Activated CD8-positive, alpha-beta memory T cell treated with anti-CD3 and anti-CD28 coated beads, Interleukin-2, amount 50 U/mL, for 24 hours (primary cell): ENCODE results near the gene VPS37D.
"Not testable (repeated sequence)": the region's sequence is repeated elsewhere in the genome, so short reads cannot be mapped to it uniquely, and the experiment has no call there.

Experiments
- DNase-seq: peaks from one replicate; pipeline ENCODE4 v3.0.0-alpha.2; 2020; ENCODE audit errors: extremely low read depth

Gene VPS37D

GRCh38 chr7:73646785-73647724, 20.6 kb upstream of the VPS37D start:
- DNase-seq = no peak

GRCh38 chr7:73647725-73648592, 19.7 kb upstream of the VPS37D start:
- no peak for DNase-seq

DNA sequence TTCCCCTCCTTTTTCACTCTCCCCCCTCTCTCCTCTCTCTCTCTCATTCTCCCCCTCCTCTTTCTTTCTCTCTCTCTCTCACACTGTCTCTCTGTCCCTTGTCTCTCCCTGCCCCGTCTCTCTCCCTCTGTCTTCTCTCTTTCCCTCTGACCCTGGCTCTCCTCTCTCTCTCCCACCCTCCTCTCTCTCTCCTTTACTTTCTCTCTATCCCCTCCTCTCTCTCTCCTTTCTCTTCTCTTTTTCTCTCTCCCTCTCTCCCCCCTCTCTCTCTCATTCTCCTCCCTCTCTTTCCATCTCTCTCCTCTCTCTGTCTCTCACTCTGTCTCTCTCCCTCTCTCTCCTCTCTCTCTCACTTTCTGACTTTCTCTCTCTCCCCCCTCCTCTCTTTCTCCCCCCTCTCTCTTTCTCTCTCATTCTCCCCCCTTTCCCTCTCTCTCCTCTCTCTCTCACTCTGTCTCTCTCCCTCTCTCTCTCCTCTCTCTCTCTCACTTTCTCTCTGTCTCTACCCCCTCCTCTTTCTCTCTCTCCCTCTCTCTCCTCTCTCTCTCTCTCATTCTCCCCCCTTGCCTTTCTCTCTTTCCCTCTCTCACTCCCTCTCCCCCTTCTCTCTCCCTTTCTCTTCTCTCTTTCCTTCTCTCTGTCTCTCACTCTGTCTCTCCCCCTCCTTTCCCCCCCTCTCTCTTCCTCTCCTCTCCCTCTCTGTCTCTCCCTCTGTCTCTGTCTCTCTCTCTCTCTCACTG, 18.9 kb upstream of the VPS37D start:
- DNase-seq = no peak

DNA sequence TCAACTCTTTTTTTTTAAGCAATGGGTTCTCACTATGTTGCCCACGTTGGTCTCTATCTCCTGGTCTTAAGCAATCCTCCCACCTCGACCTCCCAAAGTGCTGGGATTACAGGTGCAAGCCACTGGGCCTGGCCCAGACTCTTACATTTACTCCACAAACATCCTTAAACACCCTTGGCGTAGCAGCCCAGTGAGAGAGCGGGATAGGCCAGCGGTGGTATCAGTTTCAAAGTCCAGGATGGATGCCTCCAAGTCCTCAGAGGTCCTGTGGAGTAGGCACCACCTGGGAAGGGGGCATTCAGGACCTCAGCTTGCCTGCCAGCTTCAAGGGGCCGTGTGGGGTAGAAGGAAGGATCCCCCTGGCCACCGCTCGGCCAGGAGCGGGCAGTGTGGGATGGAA, 18.1 kb upstream of the VPS37D start:
- no peak for DNase-seq

DNA sequence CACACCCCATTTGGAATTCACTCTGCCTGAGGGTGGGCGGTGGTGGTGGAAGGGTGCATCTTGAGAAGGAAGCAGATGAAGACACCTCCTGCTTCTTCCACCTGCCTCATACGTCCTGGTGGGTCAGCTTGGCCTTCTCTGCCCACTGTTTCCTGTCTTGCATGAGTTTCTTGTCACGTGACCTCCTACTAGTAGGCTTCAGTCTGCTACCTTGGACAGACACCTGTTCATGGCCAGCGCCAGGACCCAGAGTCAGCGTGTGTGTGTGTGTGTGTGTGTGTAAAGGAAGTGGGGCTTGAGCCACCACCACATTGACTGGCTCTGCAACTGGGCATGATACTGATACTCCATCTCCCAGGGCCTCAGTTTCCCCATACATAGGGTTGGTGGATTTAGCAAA, 17.1 kb upstream of the VPS37D start:
- no peak for DNase-seq

DNA sequence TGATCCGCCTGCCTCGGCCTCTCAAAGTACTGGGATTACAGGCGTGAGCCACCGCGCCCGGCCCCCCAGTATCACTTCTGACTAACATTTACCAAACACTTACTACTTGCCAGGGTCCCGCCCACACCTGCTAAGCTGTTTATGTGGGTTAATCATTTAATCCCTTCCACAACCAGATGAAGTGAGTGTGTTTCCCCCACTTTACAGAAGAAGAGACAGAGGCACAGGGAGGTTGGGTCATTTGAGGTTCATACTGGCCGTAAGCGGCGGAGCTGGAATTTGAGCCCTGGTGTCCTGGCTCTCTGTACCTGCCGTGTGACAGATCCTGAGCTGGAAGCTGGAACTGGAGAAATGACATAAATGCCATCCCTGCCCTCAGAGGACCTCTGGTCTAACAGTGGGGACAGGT, 15.1 kb upstream of the VPS37D start:
- no peak for DNase-seq

GRCh38 chr7:73655309-73655708, 12.3 kb upstream of the VPS37D start:
- not testable (repeated sequence) for DNase-seq

DNA sequence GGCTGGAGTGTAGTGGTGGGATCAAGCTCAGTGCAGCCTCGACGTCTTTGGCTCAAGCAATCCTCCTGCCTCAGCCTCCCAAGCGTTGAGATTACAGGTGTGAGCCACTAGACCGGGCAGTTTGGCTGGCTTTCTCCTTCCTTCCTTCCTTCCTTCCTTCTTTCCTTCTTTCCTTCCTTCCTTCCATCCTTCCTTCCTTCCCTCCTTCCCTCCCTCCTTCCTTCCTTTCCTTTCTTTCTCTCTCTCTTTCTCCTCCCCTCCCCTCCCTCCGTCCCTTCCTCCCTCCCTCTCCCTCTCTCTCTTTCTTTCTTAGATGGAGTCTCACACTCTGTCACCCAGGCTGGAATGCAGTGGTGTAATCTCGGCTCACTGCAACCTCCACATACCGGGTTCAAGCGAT, 7.6 kb upstream of the VPS37D start:
- no peak for DNase-seq

DNA sequence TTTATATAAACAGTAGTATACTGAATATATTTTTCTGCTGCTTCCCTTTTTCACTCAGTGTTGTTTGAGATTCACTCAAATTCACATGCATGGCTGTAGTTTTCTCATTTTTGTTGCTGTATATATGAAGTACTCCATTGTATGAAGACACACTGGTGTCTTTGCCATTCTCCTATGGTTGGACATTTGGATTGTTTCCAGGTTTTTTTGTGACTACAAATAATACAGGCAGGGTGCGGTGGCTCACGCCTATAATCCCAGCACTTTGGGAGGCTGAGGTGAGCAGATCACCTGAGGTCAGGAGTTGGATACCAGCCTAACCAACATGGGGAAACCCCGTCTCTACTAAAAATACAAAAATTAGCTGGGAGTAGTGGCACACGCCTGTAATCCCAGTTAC, 7.0 kb upstream of the VPS37D start:
- not testable (repeated sequence) for DNase-seq

GRCh38 chr7:73663033-73663432, 4.6 kb upstream of the VPS37D start:
- DNase-seq = no peak

DNA sequence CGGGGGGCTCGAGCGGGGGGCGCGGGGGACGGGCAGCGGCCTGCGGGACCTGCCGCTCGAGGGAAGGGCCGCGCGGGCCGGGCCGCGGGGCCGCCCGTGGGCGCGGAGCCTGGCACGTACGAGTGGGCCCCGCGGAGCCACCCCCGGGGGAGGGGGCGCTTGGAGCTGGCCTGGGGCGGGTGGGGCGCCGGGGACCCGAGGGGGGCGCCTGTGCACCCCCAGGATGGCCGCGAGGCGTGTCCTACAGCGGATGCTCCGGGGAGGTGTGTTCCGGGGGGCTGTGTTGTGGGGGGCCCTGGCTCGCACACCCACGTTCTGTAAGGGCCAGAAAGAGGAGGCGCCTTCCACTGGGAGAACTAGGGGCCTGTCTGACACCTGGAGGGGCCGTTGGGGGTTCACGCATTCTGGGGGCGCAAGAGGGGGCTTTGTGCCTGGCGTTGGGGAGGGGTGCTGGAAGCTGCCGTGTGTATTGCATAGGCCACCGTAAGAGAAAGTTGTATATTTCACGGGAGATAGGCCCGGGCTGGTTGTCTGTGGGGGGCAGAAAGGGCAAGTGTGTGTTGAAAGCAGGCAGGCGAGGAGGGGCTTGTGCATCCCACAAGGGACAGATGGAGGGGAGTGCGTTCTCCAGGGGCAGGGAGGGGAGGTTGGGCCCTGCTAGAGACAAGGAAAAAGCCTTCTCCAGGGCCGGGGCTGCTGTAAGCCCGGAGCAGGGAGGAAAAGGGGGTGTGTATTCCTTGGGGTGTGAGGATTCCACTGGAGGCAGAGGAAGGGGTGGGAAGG, 663 bp downstream of the VPS37D start:
- no peak for DNase-seq

DNA sequence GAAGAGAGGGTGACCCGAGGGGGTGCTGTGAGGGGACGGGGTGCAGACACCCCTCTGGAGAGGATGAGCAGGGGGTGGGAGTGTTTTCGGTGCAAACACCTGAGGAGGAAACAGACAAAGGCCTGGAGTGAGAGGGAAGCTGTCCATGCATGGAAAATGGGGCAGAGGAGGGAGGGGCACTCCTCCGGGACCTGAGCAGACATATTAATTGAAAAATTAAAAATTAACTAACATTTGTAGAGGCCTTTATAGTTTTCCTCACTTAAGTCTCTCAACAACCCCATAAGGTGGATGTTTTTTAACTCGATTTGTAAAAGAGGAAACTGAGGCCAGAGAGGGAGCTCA, 1.2 kb downstream of the VPS37D start:
- no peak for DNase-seq

GRCh38 chr7:73669288-73669701, 1.7 kb downstream of the VPS37D start:
- DNase-seq = no peak

GRCh38 chr7:73669858-73670385, 2.3 kb downstream of the VPS37D start:
- no peak for DNase-seq

- DNase-seq = no peak
Measured at GRCh38 chr7:73671322-73671661, 3.7 kb downstream of the VPS37D start.

DNA sequence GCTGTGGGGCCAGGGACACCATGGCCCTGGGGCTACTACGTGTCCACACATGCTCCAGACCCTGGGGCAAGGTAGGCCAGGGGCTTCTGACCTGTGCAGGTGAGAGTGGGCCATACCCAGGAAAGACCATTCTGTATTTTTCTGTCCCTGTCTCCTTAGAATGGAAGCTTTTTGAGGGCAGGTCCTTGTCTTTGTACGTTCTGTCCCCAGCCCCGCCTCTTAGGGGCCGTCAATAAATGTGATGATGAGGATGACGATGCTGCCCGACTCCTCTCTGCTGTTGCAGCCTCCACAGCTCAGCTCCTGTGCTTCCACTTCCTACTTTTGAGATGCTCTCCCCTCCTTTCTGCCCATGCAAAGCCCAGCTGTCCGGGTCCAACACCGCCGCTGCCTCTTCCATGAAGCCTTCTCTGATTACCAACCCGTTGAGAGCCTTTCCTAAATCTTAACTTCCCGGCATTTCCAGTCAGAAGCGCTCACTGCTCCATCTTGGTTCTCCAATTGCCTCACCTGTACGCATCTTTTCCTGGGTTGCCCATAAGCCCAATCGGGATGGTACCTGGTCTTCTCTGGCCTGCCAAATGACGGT, 4.3 kb downstream of the VPS37D start:
- no peak for DNase-seq

GRCh38 chr7:73674468-73675124, 7.0 kb downstream of the VPS37D start:
- no peak for DNase-seq

GRCh38 chr7:73676062-73676461, 8.4 kb downstream of the VPS37D start:
- DNase-seq = not testable (repeated sequence)

DNA sequence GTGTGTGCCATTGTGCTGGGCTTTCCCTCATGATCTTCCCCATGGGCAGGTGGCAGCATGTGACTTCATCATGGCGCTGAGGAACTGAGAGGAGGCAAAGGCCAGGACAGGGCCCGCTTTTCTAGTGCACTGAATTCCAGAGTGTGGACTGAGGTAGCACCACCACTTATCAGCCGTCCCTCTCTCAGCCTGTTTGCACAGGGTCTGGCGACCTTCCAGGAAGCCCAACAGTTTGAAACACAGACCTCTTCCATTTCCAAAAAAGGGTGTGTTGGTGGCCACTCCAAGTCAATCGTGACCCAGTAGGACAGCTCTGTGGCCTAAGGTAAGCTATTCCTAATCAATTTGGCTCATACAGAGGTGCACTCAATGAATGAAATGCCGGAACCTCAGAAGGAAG, 11.2 kb downstream of the VPS37D start:
- DNase-seq = no peak

GRCh38 chr7:73679709-73680108, 12.1 kb downstream of the VPS37D start:
- no peak for DNase-seq
